Adrenal gland (tissue), 12 donors: ENCODE measurements around the gene PACRG. TPM values are rescaled to one million over a fixed set of nuclear protein-coding genes. Genes with fewer than 3 reads are reported as not detected.

Experiments used
- DNase-seq, 7 donors: peaks; one replicate each; pipeline ENCODE4 v3.0.0-alpha.2; 2019 to 2020
- H3K27ac ChIP-seq, 5 donors: fragments of 200-600 bp; sonication (generic) in 4 of 5; 1 replicate in 3 of 5; 2 replicates in 2 of 5; pipeline versions ENCODE4 v1.5.1 to v1.8.0; 2016 to 2020; ENCODE audit warnings: mild to moderate bottlenecking in 1 of 5
- H3K27me3 ChIP-seq: fragments of 200-600 bp; 2 replicates; pipeline ENCODE4 v1.8.0; 2021
- H3K36me3 ChIP-seq, 2 donors: fragments of 200-600 bp; replicated peaks in 1 of 2; 1 replicate in 1 of 2; 2 replicates in 1 of 2; pipeline versions ENCODE4 v1.5.1 to v1.8.0; 2018 to 2022
- H3K4me1 ChIP-seq, 2 donors: fragments of 200-600 bp; replicated peaks in 1 of 2; 1 replicate in 1 of 2; 2 replicates in 1 of 2; pipeline versions ENCODE4 v1.5.1 to v1.8.0; 2018 to 2021
- H3K4me3 ChIP-seq, 4 donors: fragments of 200-600 bp; sonication (generic) in 3 of 4; one replicate each; pipeline ENCODE4 v1.5.1; 2016 to 2018
- H3K9me3 ChIP-seq, 3 donors: fragments of 200-600 bp; sonication (generic) in 1 of 3; replicated peaks in 1 of 3; 1 replicate in 2 of 3; 2 replicates in 1 of 3; pipeline versions ENCODE4 v1.5.1 to v1.8.0; 2016 to 2021
- CTCF ChIP-seq, 6 experiments: fragments of 450-650 bp in 4 of 6; fragments of 200-600 bp in 2 of 6; sonication (generic) in 1 of 6; IDR thresholded peaks; 1 replicate in 5 of 6; 2 replicates in 1 of 6; pipeline versions ENCODE4 v1.5.1 to v1.8.0; 2016 to 2021; ENCODE audit warnings: antibody characterized with exemption in 6 of 6, mild to moderate bottlenecking in 2 of 6, moderate library complexity in 1 of 6
- POLR2A ChIP-seq, 2 donors: fragments of 450-650 bp; IDR thresholded peaks; one replicate each; pipeline ENCODE4 v1.6.1; 2017; ENCODE audit warnings: antibody characterized with exemption in 2 of 2, mild to moderate bottlenecking in 2 of 2, moderate library complexity in 1 of 2
- WGBS, 4 donors: extraction: QIAGEN DNeasy Blood & Tissue Kit in 2 of 4; methylation state at CpG; one replicate each; pipeline versions ENCODE4 v1.1.5 to v1.1.7; 2013 to 2017; 5-methylcytosine and 5-hydroxymethylcytosine counted together
- intact Hi-C, 2 donors: fragments of 100-400 bp; cut with DNase I; formaldehyde crosslinking; loops; one replicate each; pipeline versions ENCODE4 v1.14.1 to v1.15.0; 2022 to 2023
- polyA plus RNA-seq, 3 donors: library from polyadenylated mRNA; stranded (reverse); fragments of 200-250 nt in 2 of 3; fragments of 350-450 nt in 1 of 3; fragmentation: Illumina TruSeq in 1 of 3; extraction: RNeasy Lipid Tissue Mini Kit (QIAGEN cat#74804) in 1 of 3; gene quantifications; one replicate each; pipeline ENCODE4 v1.2.3, GENCODE V29; 2013 to 2014
- total RNA-seq, 9 donors: library from RNA; depleted of rRNA in 4 of 9; stranded (reverse); fragments of >200 nt in 4 of 9; fragments of 120-200 nt in 1 of 9; fragmentation: NEBNext Ultra II Directional in 1 of 9; extraction: Animal tissue kit (Norgen Biotek cat#: 25700) in 1 of 9; gene quantifications; one replicate each; pipeline versions ENCODE4 v1.1.0 to v1.2.4, GENCODE V29; 2013 to 2023
- donor health status: healthy with polysubstance abuse.
- donor health status: Bipolar disorder and iron deficiency.
- donor health status: DM: yes; HTN: yes; CAD: no.
- donor health status: DM: no; HTN: no; CAD: no.
- donor health status: DM: no; HTN: no; CAD: no.
- donor health status: DM: yes; HTN: yes; CAD: no.

Gene PACRG
- total and polyA plus RNA-seq, 12 donors, result 0.18 to 6.1 (median 1.4) TPM

DNA sequence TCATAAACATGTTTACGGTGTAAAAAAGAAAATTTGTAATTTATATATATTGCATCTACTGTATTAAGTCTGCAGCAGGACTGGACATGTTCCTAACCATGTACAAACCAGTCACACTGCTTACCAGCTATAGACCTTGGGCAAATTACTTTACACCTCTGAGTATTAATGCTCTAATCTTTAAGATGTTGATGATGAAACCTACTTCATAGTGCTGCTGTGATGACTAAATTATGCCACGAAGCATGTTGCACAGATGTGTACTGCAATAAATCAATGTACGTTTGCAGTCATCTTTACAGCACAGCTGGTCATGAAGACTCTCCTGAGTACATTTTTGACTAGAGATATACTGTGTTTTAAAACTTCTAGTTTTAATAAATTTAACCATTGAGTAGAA lies 42.8 kb upstream of the PACRG start:
- DNase-seq, result no peak
- 80 to 86% (median 84%) methylated on average over 3 of the region's 3 CpGs for WGBS, 4 donors
- Histone ChIP-seq H3K4me1 (peaks cover 0 to 11% of the 10 kb centered on the region in 2 donors), H3K27me3 (no peaks in the 10 kb centered on the region), H3K36me3 (no peaks in the 10 kb centered on the region), H3K4me3 (no peak overlapping the region), H3K27ac (no peak overlapping the region), H3K9me3 (peaks cover 0 to 4% (median 0%) of the 10 kb centered on the region in 3 donors)
- no peak for TF ChIP-seq CTCF (IDR thresholded peaks at IDR 0.05)
- intact Hi-C loops, result no loop called here

DNA sequence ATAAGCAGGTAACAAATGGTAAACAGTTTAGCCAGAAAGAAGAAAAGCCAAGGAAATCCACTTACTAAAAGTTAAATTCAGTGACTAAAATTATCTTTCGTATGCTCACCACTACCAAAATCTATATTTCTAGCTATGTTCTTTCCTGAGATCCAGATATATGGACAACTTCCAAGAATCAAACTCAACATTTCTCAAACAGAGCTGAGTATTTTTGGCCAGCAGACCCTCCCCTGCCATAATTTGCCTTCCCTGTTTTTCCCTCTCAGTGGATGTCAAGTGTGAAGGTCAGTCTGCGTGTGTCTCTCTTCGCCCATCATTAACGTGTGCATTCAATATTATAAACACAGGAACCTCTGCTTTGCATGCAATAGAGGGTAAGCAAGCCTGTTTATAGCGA lies 42.2 kb upstream of the PACRG start:
- H3K27me3 ChIP-seq, result no peaks in the 10 kb centered on the region
- no peak overlapping the region for H3K27ac ChIP-seq
- intact Hi-C loops, result no loop called here
- TF ChIP-seq CTCF (IDR thresholded peaks at IDR 0.05) (no peak), POLR2A (IDR thresholded peaks at IDR 0.05) (no peak)
- peaks cover 0 to 3% (median 0%) of the 10 kb centered on the region in 3 donors for H3K9me3 ChIP-seq
- H3K36me3 ChIP-seq, result no peaks in the 10 kb centered on the region
- 88 to 92% (median 91%) methylated on average over 5 of the region's 5 CpGs for WGBS, 4 donors
- H3K4me3 ChIP-seq, result no peak overlapping the region
- peaks cover 0 to 11% of the 10 kb centered on the region in 2 donors for H3K4me1 ChIP-seq
- no peak for DNase-seq

DNA sequence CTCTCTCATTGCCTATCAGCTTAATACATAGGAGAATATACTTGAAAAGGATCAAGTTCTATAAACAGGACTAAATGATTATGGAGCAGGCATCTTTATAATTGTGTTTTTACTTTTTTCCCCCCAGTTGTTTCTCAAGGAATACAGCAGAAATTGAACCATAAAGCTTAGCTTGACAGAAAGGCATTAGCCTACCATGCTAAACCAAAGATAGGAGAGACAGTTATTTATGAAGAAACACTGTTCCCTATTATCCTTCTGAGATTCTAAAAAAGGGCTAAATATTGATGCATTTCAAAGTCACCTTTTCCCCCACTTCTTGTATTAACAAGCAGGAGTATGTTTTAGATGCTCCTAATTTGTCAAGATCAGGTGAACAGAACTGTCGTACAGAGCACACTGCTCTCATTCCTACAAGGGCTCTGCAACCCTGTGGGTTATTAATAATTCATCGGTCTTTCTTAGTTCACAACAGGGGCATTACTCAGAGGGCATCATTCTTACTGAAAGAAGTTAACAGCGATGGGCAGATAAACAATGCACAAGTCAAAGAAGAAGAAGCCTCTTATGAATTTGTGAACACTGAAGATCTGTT lies 38.9 kb upstream of the PACRG start:
- H3K9me3 ChIP-seq, result no peaks in the 10 kb centered on the region
- intact Hi-C loops, result no loop called here
- peaks cover 0 to 5% of the 10 kb centered on the region in 2 donors for H3K4me1 ChIP-seq
- no peaks in the 10 kb centered on the region for H3K36me3 ChIP-seq
- H3K4me3 ChIP-seq, result no peak overlapping the region
- no peak for DNase-seq
- H3K27ac ChIP-seq, result no peak overlapping the region
- WGBS, 4 donors, result 76 to 84% (median 78%) methylated on average over 3 of the region's 3 CpGs
- no peaks in the 10 kb centered on the region for H3K27me3 ChIP-seq
- no peak for TF ChIP-seq POLR2A (IDR thresholded peaks at IDR 0.05)

- TF ChIP-seq POLR2A (IDR thresholded peaks at IDR 0.05) (no peak), CTCF (IDR thresholded peaks at IDR 0.05) (no peak)
- Histone ChIP-seq H3K9me3 (no peaks in the 10 kb centered on the region), H3K27ac (no peak overlapping the region), H3K4me3 (no peak overlapping the region), H3K36me3 (no peaks in the 10 kb centered on the region), H3K4me1 (no peaks in the 10 kb centered on the region), H3K27me3 (no peaks in the 10 kb centered on the region)
- no peak for DNase-seq
- intact Hi-C loops, result no loop called here
- 71 to 77% (median 74%) methylated on average over 5 of the region's 5 CpGs for WGBS, 4 donors
Measured at GRCh38 chr6:162690158-162690557, 37.6 kb upstream of the PACRG start.

DNA sequence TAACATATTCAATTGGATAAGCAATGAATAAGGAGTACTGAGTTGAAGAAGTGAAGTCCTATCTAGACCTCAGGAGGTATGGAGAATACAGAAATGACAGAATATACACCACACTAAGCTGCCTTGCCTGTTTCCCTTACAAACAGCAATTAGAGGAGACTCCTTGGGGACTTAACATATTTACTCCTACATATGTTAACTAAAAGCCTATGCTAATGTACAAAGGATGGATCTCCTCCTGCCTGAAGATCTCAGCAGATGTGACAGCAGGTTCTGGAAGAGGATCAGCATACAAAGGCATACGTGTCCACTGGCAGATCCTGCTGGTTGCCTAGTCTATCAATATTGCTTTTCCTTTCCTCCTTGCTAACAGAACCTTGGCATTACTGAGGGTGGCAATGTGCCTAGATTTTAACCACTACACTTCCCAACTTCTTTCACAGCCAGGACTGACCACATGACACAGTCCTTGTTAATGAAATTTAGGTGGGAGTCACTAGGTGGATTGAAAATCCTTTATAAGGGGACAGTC lies 29.8 kb upstream of the PACRG start:
- Histone ChIP-seq H3K27ac (no peak overlapping the region), H3K4me3 (no peak overlapping the region), H3K36me3 (no peaks in the 10 kb centered on the region), H3K27me3 (no peaks in the 10 kb centered on the region), H3K9me3 (peaks cover 0 to 5% (median 0%) of the 10 kb centered on the region in 3 donors), H3K4me1 (no peaks in the 10 kb centered on the region)
- 65 to 91% (median 76%) methylated on average over 1 of the region's 1 CpG for WGBS, 4 donors
- intact Hi-C loops, result no loop called here
- TF ChIP-seq POLR2A (IDR thresholded peaks at IDR 0.05) (no peak), CTCF (IDR thresholded peaks at IDR 0.05) (no peak)
- no peak for DNase-seq
